HG03064 (cell line): ENCODE data around the gene ALDH1B1.
"Not testable (repeated sequence)": the region's sequence is repeated elsewhere in the genome, so short reads cannot be mapped to it uniquely, and the experiment has no call there.

Source experiments
- ATAC-seq: cut with Tn5 transposase; IDR thresholded peaks from one replicate; pipeline ENCODE4 v1.9.1; 2021; ENCODE audit warnings: low read depth; ENCODE audit not compliant: unreplicated experiment

The ALDH1B1 gene

GRCh38 chr9:38385896-38386295 lies 6.6 kb upstream of the ALDH1B1 start:
- no peak for ATAC-seq

DNA sequence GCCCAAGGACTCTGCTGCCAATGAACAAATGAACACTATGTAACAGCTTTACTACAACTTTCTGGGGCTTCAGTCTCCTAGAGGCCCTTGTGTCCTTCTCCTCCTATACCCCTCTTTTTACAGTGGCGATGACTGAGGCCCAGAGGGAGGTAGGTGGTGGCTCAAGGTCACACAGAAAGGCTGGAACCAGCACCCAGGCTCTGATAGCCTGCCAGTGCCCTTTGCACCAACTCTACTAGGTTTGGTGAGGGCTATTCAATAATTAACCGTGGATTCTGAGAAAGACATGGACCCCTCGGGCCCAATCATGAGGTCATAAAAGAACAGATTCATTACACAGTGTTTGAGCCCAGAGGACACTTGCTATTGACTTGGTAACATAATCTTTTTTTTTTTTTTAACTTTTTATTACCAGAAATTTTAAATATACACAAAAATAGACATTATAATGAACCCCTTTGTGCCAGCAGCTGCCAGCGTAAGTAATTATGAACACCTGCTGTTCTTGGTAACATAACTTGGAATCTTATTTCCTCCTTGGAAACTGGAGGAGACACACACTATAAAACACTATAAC lies 6.1 kb upstream of the ALDH1B1 start:
- ATAC-seq: no peak

- no peak for ATAC-seq
Measured at GRCh38 chr9:38387066-38387465, 5.4 kb upstream of the ALDH1B1 start.

- ATAC-seq: no peak
Measured at GRCh38 chr9:38387751-38388150, 4.8 kb upstream of the ALDH1B1 start.

- ATAC-seq: no peak
Measured at GRCh38 chr9:38388283-38389223, 3.9 kb upstream of the ALDH1B1 start.

DNA sequence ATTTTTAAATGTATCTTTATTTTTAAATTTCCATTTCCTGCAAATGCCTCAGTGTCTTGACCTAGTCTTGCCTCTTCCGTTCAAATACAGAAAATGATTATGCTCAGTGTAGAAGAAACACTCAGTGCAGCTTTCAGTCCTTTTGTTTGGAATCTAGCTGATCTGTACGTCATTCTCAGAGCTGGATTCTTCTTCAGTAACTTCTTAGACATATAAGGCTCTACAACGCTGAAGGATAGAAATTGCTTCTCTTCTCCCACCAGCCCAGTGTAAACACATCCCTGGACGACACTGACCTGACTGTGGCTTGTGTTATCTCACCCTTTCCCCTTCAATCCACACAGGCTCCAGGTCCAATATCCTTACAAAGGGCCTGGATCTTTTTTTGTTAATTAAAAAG lies 3.2 kb upstream of the ALDH1B1 start:
- ATAC-seq: no peak

DNA sequence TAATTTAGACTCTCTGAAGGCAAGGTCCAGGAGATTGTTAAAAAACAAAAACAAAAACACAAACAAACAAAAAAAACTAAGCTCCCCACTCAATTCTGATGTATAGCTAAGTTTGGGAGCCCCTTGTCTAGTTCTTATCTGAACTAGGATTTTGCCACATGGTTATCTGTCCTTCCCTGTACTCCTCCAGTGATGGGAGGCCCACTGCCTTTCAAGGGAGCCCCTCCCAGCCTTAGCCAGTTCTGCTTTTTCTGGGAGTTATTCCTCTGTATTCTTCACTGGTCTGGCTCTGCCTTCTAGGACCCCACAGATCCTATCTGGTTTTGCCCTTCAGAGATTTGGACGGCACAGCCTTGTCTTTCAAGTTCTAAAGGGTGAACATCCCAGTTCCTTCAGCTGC lies 2.1 kb upstream of the ALDH1B1 start:
- no peak for ATAC-seq

DNA sequence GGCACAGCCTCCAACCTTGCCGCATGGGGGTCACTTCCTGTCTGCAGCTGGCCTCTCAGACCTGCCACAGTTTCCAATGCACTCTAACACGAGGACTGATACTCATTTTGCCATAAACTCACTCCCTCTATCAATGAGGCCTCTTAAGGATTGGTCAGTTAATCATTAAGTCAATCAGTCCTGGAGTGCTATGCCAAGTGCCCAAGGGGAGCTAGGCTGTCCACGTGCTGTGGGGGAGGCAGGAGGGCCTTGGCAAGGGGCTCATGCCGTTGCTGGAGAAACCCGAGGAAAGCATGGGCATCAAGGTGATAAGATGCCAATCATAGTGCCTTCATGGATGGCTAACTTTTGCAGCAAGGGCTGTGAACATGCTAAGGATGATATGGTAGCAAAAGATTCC lies 1.7 kb upstream of the ALDH1B1 start:
- ATAC-seq: no peak

DNA sequence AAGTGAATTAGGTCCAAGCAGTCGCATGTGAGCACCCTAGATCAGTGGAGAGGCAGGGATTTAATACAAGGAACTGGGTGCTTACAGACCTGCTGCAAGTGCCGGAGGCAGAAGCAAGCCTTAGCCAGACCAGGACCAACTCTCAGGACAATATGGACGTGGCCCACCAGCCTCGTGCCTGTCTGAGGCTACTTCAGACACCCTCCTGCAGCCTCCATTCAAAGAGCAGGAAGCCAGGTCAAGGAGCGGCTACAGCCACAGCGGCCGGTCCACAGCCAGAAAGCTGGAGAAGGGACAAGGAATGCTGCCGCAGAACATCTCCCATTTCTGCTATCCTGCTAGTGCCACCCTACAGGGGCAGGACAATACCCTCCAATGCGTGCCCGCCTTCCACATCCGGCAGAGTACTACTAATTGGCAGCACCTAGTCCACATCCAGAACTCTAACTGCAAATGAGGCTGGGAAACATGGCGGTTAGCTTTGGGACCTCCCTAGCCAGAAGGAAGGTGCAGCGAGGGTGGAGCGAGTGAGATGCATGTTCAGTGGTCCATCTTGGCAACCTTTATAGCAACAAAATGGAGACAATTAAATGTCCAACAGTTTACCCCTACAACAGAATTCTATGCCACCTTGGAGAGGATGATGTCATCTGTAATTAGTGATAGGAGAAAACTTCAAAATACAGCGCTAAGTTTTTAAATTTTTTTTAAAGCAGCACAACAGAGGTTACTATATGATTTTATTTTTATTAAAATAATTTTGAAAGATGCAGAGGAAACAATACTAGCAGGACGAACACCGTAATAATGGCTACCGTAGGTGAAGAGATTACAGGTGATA lies 1.0 kb upstream of the ALDH1B1 start:
- no peak for ATAC-seq

DNA sequence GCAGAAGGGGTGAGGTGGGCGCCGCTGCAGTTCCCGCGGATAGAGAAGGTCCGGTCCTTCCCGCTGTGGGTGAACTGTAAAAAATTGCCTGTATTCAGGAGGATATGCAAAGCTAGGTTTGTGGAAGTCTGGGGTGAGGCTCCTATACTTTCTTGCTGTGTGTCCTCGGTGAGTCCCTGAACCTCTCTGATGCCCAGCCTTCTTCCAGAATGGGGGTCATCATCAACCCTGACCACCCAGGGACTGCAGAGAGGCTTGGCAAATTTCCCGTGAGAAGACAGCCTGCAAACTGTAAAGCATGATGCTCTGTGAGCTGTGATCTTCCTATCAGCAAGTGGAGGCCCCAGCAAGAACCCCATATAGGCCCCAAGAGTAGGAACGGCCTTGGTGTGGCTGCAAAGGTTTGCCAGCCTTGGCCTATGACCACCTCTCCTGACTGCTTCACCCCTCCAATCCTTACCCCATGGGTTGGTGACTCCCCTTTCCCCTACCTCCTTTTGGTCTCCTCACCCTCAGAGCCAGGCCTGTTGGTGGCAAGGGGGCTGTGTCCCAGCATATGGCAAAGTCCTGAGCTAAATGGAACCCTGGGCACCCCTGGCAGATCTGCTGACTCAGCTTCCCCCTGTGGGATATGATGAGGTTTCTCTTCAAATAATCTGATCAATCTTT lies 760 bp downstream of the ALDH1B1 start:
- peak; percentile 10 for ATAC-seq

DNA sequence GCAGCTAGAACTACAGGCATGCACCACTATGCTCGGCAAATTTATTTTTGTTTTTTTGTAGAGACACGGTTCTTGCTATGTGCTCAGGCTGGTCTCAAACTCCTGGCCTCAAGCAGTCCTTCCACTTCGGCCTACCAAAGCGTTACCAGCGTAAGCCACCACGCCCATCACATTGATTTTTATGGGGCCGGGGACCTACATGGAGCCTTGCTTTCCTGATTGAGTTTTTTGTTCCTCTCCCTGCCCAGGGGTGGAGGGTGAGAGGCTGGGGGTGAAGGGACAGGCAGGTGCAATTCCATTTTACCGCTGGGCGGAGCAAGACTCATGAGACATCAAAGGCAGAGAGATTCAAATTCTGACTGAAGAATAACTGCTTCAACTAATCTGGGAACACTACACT lies 1.9 kb downstream of the ALDH1B1 start:
- no peak for ATAC-seq

DNA sequence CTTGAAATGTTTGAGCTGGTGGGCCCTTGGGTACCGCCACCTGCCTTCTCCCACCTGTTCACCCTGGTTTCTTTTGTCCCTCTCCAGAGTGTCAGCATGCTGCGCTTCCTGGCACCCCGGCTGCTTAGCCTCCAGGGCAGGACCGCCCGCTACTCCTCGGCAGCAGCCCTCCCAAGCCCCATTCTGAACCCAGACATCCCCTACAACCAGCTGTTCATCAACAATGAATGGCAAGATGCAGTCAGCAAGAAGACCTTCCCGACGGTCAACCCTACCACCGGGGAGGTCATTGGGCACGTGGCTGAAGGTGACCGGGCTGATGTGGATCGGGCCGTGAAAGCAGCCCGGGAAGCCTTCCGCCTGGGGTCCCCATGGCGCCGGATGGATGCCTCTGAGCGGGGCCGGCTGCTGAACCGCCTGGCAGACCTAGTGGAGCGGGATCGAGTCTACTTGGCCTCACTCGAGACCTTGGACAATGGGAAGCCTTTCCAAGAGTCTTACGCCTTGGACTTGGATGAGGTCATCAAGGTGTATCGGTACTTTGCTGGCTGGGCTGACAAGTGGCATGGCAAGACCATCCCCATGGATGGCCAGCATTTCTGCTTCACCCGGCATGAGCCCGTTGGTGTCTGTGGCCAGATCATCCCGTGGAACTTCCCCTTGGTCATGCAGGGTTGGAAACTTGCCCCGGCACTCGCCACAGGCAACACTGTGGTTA lies 3.3 kb downstream of the ALDH1B1 start:
- no peak for ATAC-seq

- ATAC-seq: no peak
Measured at GRCh38 chr9:38396371-38396671, 3.8 kb downstream of the ALDH1B1 start.

DNA sequence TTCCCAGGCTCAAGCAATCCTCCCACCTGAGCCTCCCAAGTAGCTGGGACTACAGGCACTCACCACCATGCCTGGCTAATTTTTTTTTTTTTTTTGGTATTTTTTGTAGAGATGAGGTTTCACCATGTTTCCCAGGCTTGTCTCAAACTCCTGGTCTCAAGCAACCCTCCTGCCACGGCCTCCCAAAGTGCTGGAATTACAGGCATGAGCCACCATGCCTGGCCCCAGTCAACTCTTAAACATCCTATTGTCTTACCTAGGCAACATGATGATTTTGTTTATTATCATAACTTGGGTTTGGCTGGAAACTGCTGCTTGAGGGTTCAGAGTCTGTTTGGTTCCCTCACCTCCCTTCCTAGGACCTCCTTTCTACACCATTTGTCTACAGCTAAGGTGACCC lies 6.7 kb downstream of the ALDH1B1 start:
- not testable (repeated sequence) for ATAC-seq

- no peak for ATAC-seq
Measured at GRCh38 chr9:38401994-38402393, 9.5 kb downstream of the ALDH1B1 start.

GRCh38 chr9:38404314-38404713 lies 11.8 kb downstream of the ALDH1B1 start:
- ATAC-seq: no peak

- no peak for ATAC-seq
Measured at GRCh38 chr9:38405785-38406184, 13.3 kb downstream of the ALDH1B1 start.

DNA sequence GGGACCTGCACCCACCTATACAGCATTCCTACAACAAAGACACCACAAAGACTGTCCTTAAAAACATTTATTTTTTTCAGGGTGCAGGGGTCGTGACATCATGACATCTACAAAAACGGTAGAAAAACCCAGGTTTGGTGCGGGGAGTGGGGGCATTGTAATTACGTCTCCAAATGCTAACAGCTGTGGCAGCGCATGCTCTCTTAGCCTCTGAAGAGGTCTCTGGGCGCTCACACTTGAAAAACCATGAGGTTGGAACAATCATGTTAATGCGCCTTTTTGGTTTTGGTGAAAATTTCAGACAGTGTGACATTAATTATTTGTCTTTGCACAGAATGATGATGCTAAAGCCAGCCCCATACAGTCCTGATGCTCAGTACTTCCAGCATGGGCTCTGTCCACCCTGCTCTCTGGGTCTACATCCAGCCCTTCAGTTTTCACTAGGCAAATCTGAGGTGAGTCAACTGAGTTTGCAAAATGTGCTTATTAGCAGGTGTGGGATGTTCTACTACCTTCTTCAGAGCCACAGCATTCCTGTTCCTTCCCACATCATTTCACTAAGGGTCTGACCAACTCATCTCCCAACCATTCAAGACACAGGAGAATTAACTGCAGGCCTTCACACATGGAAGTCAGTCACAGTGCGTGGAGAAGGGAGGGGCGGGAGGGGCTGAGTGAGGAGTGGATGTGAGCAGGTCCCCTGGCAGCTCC lies 14.1 kb downstream of the ALDH1B1 start:
- no peak for ATAC-seq

GRCh38 chr9:38408719-38409118 lies 16.2 kb downstream of the ALDH1B1 start:
- no peak for ATAC-seq

- ATAC-seq: no peak
Measured at GRCh38 chr9:38412751-38413150, 20.2 kb downstream of the ALDH1B1 start.
